ENCODE results near the gene NUTM2F. TPM values are rescaled to one million over a fixed set of nuclear protein-coding genes. Genes with fewer than 3 reads are reported as not detected.

Gene NUTM2F
- total and polyA plus RNA-seq, 2 donors (not counting 3 experiments of a cell fraction or from before 2014, with no cell fraction given): not detected

- H2AFZ ChIP-seq (ENCODE audit: low read depth, low read length): no peak overlapping the region
- no peak overlapping the region for H3K4me2 ChIP-seq (ENCODE audit: insufficient read depth, low read length)
- CTCF ChIA-PET: no interaction called here
- dilution Hi-C loops (cut with MboI; ENCODE audit: extremely low pct_ligation_motif_present, low sequenced_read_pairs): no loop called here
- FAIRE-seq (no peak), DNase-seq (ENCODE audit: low read depth, low spot score) (no peak)
- no peaks in the 10 kb centered on the region for H4K20me1 ChIP-seq (replicated peaks; ENCODE audit: control insufficient read depth, extremely low read depth, insufficient read depth, low read length)
- no peak overlapping the region for H3K4me3 ChIP-seq (replicated peaks in 1 of 3; ENCODE audit: insufficient read depth in 1 of 3, low read depth in 1 of 3, low read length in 3 of 3)
- no peak for TF ChIP-seq POLR2AphosphoS5 (IDR thresholded peaks at IDR 0.05; ENCODE audit: insufficient read depth, low read depth, low read length)
- TF ChIP-seq FOS (IDR thresholded peaks at IDR 0.05; ENCODE audit: borderline replicate concordance, insufficient read depth, low read length): no peak
- POLR2A ChIA-PET: no interaction called here
- H3K4me1 ChIP-seq (ENCODE audit: control insufficient read depth, extremely low read depth, insufficient read depth, low read length): no peaks in the 10 kb centered on the region
- H3K36me3 ChIP-seq (ENCODE audit: control insufficient read depth in 2 of 2, extremely low read depth in 1 of 2, insufficient read depth in 2 of 2, low read length in 2 of 2): peaks cover 0 to 3% of the 10 kb centered on the region in 2 experiments
- no peaks in the 10 kb centered on the region for H3K79me2 ChIP-seq (ENCODE audit: control insufficient read depth, insufficient read depth, low read length)
- no peaks in the 10 kb centered on the region for H3K9me1 ChIP-seq (replicated peaks; ENCODE audit: control insufficient read depth, extremely low read depth, insufficient read depth, low read length)
- no peaks in the 10 kb centered on the region for H3K27me3 ChIP-seq (ENCODE audit: control insufficient read depth in 2 of 2, insufficient read depth in 2 of 2, low read length in 2 of 2)
- no peak overlapping the region for H3K27ac ChIP-seq (ENCODE audit: insufficient read depth, low read depth, low read length)
- H3K9me3 ChIP-seq (replicated peaks; ENCODE audit: control insufficient read depth, insufficient read depth, low read length): no peaks in the 10 kb centered on the region
- intact Hi-C loops (cut with micrococcal nuclease): no loop called here
- BruUV-seq (replicated peaks): no TSS peak
- H3K9ac ChIP-seq (replicated peaks; ENCODE audit: extremely low read depth, insufficient read depth, low read length): no peak overlapping the region
Measured at GRCh38 chr9:94300470-94301301, 27.8 kb downstream of the NUTM2F start.

GRCh38 chr9:94298949-94299599 is 29.4 kb downstream of the NUTM2F start:
- DNase-seq (ENCODE audit: low read depth, low spot score) (no peak), FAIRE-seq (no peak)
- intact Hi-C loops (cut with micrococcal nuclease) (no loop called here), dilution Hi-C loops (cut with MboI; ENCODE audit: extremely low pct_ligation_motif_present, low sequenced_read_pairs) (no loop called here)
- Histone ChIP-seq H3K27ac (ENCODE audit: insufficient read depth, low read depth, low read length) (no peak overlapping the region), H3K36me3 (ENCODE audit: control insufficient read depth in 2 of 2, extremely low read depth in 1 of 2, insufficient read depth in 2 of 2, low read length in 2 of 2) (peaks cover 0 to 3% of the 10 kb centered on the region in 2 experiments), H3K4me3 (replicated peaks in 1 of 3; ENCODE audit: insufficient read depth in 1 of 3, low read depth in 1 of 3, low read length in 3 of 3) (no peak overlapping the region), H3K27me3 (ENCODE audit: control insufficient read depth in 2 of 2, insufficient read depth in 2 of 2, low read length in 2 of 2) (no peaks in the 10 kb centered on the region), H2AFZ (ENCODE audit: low read depth, low read length) (no peak overlapping the region), H3K4me2 (ENCODE audit: insufficient read depth, low read length) (no peak overlapping the region), H3K9me1 (replicated peaks; ENCODE audit: control insufficient read depth, extremely low read depth, insufficient read depth, low read length) (no peaks in the 10 kb centered on the region), H3K9ac (replicated peaks; ENCODE audit: extremely low read depth, insufficient read depth, low read length) (no peak overlapping the region), H4K20me1 (replicated peaks; ENCODE audit: control insufficient read depth, extremely low read depth, insufficient read depth, low read length) (no peaks in the 10 kb centered on the region), H3K9me3 (replicated peaks; ENCODE audit: control insufficient read depth, insufficient read depth, low read length) (no peaks in the 10 kb centered on the region), H3K4me1 (ENCODE audit: control insufficient read depth, extremely low read depth, insufficient read depth, low read length) (no peaks in the 10 kb centered on the region), H3K79me2 (ENCODE audit: control insufficient read depth, insufficient read depth, low read length) (no peaks in the 10 kb centered on the region)
- BruUV-seq (replicated peaks): no TSS peak
- TF ChIP-seq MAX (IDR thresholded peaks at IDR 0.05; ENCODE audit: insufficient read depth, insufficient read length) (no peak), GATA2 (IDR thresholded peaks at IDR 0.05; ENCODE audit: insufficient read depth, insufficient read length, low read depth, low read length) (no peak), FOS (IDR thresholded peaks at IDR 0.05; ENCODE audit: borderline replicate concordance, insufficient read depth, low read length) (no peak), POLR2A (IDR thresholded peaks at IDR 0.05; ENCODE audit: low read depth, low read length) (no peak), JUN (IDR thresholded peaks at IDR 0.05; ENCODE audit: borderline replicate concordance, insufficient read depth, insufficient read length, low read depth) (no peak), EZH2 (IDR thresholded peaks at IDR 0.05; ENCODE audit: borderline replicate concordance, low read depth, low read length, severe bottlenecking) (no peak)
- ChIA-PET CTCF (interaction anchor here (0.9 kb wide), 1 partner anchor 233 kb away, joined by 3 read pairs; no protein-coding TSS in a partner anchor), POLR2A (no interaction called here)
